PFSK-1 (cell line): ENCODE measurements around the gene MATN1.

Source experiments
- FOXP2 ChIP-seq: optimal IDR thresholded peaks from 2 replicates; pipeline ENCODE3; 2011; ENCODE audit warnings: borderline replicate concordance, control low read depth, inconsistent platforms; ENCODE audit not compliant: insufficient read depth; ENCODE audit errors: extremely low read length, extremely low read depth
- POLR2AphosphoS5 ChIP-seq: IDR thresholded peaks from 2 replicates; pipeline ENCODE4 v1.6.1; 2012; ENCODE audit warnings: low read depth, mild to moderate bottlenecking, control low read depth, low read length, moderate library complexity
- REST ChIP-seq, 2 experiments: IDR thresholded peaks; 2 replicates each; pipeline versions ENCODE4 v1.6.1 to v1.8.0; 2011 to 2012; ENCODE audit warnings: low read depth in 2 of 2, low read length in 2 of 2, control low read depth in 1 of 2, inconsistent platforms in 1 of 2, mild to moderate bottlenecking in 1 of 2, moderate library complexity in 1 of 2; ENCODE audit not compliant: insufficient read depth in 1 of 2
- SIN3A ChIP-seq: IDR thresholded peaks from 2 replicates; pipeline ENCODE4 v1.6.1; 2012; ENCODE audit warnings: mild to moderate bottlenecking, low read length, moderate library complexity, borderline replicate concordance; ENCODE audit not compliant: insufficient read depth
- TAF1 ChIP-seq: IDR thresholded peaks from 2 replicates; pipeline ENCODE4 v1.6.1; 2012; ENCODE audit warnings: low read length, control low read depth, borderline replicate concordance; ENCODE audit not compliant: insufficient read depth

The MATN1 gene

GRCh38 chr1:30715216-30715615 lies 8.2 kb downstream of the MATN1 start:
- TF ChIP-seq FOXP2, result no peak
- no peak for TF ChIP-seq REST (IDR thresholded peaks at IDR 0.05; ENCODE audit: insufficient read depth in 1 of 2, low read depth in 2 of 2, low read length in 2 of 2)
- TF ChIP-seq SIN3A, result no peak
- no peak for TF ChIP-seq TAF1
- no peak for TF ChIP-seq POLR2AphosphoS5

GRCh38 chr1:30714536-30715090 lies 8.8 kb downstream of the MATN1 start:
- TF ChIP-seq REST (IDR thresholded peaks at IDR 0.05; ENCODE audit: insufficient read depth in 1 of 2, low read depth in 2 of 2, low read length in 2 of 2), result no peak
- no peak for TF ChIP-seq POLR2AphosphoS5
- no peak for TF ChIP-seq FOXP2
- TF ChIP-seq TAF1, result no peak
- TF ChIP-seq SIN3A, result no peak

- TF ChIP-seq POLR2AphosphoS5 (no peak), FOXP2 (no peak), SIN3A (no peak), REST (IDR thresholded peaks at IDR 0.05; ENCODE audit: insufficient read depth in 1 of 2, low read depth in 2 of 2, low read length in 2 of 2) (no peak), TAF1 (no peak)
These were observed 9.4 kb downstream of the MATN1 start for GRCh38 chr1:30714025-30714424.

- TF ChIP-seq POLR2AphosphoS5 (no peak), TAF1 (no peak), REST (IDR thresholded peaks at IDR 0.05; ENCODE audit: insufficient read depth in 1 of 2, low read depth in 2 of 2, low read length in 2 of 2) (no peak), FOXP2 (no peak), SIN3A (no peak)
These were observed 10.1 kb downstream of the MATN1 start for GRCh38 chr1:30713311-30713710.

- no peak for TF ChIP-seq POLR2AphosphoS5
- TF ChIP-seq TAF1, result no peak
- no peak for TF ChIP-seq REST (IDR thresholded peaks at IDR 0.05; ENCODE audit: insufficient read depth in 1 of 2, low read depth in 2 of 2, low read length in 2 of 2)
- TF ChIP-seq FOXP2, result no peak
- TF ChIP-seq SIN3A, result no peak
These were observed 10.8 kb downstream of the MATN1 start for GRCh38 chr1:30712583-30712982.
